GM18502 (cell line): ENCODE data around the gene FFAR2.
"Not testable (repeated sequence)": the region's sequence is repeated elsewhere in the genome, so short reads cannot be mapped to it uniquely, and the experiment has no call there.

Source experiments
- ATAC-seq: cut with Tn5 transposase; IDR thresholded peaks from one replicate; pipeline ENCODE4 v1.9.1; 2021; ENCODE audit warnings: mild to moderate bottlenecking; ENCODE audit not compliant: unreplicated experiment, poor library complexity

FFAR2 gene

DNA sequence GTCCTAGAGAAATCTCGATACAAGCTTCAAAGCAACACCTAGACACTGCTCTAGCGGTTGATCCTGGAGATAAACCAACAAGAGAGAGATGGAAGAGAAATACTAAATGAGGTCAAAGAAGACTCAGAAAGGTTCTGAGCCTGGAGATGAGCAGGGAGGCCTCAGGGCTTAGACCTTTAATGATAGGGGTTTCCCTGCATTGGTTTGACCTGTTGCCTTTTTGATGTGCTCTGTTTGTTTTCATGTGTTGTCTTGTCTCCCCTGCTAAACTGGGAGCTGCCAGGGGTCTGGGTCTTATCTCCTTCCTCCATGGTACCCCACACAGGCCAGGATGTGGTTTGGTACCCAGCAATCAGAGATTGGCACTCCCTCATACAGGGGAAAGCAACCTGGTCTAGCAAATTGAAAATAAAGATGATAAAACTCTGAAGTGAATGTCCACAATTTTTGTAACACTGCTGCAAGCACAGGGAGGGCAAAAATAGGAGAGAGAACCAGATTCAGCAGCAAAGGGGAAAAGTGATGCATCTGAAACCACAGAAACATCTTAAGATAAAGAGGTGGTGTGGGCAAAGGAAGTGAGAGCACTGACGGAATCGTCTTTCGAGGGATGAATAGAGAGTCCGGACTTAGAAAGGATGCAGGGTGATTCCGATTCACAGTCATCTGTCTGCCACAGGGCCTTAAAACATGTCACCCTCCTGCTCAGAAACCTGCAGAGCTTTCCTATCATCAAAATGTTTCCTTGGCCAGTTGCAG, 3.5 kb downstream of the FFAR2 start:
- no peak for ATAC-seq

- no peak for ATAC-seq
Observed at GRCh38 chr19:35454663-35455062, 6.6 kb downstream of the FFAR2 start.

- ATAC-seq = no peak
Observed at GRCh38 chr19:35455616-35456201, 7.7 kb downstream of the FFAR2 start.

DNA sequence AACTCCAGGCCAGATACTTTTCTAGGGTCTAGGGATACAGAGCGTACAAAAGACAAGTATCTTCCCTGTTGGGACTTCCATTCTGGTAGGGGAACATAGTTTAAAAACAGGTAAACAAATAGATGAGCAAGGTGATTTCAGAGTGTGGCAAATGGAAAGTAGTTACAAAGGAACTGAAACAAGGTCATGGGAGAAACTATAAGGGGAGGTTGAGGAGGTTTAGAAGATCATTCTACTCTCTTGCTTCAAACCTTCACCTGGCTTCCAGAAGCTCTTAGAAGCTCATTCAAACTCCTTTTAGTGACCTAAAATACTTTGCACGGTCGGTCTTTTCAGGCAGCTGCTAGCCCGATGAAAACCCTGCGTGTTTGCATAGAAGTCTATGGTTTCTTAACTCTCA, 9.1 kb downstream of the FFAR2 start:
- no peak for ATAC-seq

DNA sequence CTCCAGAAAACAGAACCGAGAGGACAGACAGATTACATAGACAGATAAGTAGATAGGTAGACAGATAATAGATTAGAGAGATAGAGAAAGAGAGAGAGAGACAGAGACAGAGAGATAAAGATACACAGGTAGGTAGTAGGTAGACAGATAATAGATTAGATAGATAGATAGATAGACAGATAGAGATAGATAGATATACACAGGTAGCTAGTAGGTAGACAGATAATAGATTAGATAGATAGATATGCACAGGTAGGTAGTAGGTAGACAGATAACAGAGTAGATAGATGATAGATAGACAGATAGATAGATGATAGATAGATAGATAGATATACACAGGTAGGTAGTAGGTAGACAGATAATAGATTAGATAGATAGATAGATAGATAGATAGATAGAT, 10.1 kb downstream of the FFAR2 start:
- no peak for ATAC-seq

GRCh38 chr19:35458731-35459391, 10.8 kb downstream of the FFAR2 start:
- ATAC-seq = no peak

GRCh38 chr19:35459414-35460082, 11.5 kb downstream of the FFAR2 start:
- ATAC-seq = no peak

DNA sequence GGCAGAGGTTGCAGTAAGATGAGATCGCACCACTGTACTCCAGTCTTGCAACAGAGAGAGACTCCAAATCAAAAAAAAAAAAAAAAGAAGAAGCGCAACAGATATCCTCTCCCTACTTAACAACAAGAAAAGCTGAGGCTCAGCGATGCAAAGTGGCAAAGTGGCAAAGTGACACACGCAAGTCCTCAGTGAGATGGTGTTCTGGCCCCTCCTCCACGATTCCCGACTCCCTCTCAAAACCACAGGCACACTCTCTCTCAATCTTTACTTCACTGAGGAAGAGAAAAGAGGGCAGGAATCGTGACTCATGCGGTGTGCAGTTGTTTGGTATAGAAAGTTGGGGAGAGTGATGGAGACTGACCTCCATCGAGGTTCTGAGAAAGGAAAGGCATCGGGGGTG, 12.6 kb downstream of the FFAR2 start:
- no peak for ATAC-seq

DNA sequence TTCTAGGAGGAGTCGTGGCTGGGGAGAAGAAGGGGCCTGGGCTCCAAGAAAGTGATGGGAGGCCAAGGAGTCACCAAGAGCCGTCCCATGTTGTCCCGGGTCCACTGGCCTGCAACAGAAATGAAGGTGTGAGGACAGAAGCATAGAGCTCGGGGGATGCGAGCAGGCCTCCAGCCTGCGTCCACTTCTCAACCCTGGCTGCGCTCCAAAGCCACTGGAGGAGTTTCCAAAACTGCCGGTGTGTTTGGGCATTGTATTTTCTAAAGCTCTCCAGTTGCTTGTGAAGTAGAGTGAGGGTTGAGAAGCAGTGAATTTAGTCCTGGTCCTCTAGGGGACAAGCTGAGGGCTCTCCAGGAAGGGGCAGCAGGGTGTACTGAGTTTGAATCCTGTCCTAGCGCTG, 13.0 kb downstream of the FFAR2 start:
- ATAC-seq = no peak

GRCh38 chr19:35461788-35462187, 13.7 kb downstream of the FFAR2 start:
- ATAC-seq = not testable (repeated sequence)

GRCh38 chr19:35462476-35462953, 14.5 kb downstream of the FFAR2 start:
- ATAC-seq = peak; percentile 73

DNA sequence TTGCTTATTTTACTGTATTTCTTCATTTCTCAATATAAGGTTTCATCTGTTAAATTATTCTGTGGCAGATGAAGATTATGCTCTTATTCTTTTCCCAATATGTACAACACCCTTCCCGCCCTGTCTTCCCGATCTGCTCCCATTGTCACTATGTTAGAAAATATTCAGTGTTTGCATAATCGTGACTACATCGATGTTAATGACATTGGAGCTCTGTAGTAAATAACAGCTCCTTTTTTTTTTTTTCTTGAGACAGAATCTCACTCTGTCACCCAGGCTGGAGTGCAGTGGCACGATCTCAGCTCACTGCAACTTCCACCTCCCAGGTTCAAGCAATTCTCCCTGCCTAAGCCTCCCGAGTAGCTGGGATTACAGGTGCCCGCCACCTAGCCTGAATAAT, 14.9 kb downstream of the FFAR2 start:
- ATAC-seq = not testable (repeated sequence)

DNA sequence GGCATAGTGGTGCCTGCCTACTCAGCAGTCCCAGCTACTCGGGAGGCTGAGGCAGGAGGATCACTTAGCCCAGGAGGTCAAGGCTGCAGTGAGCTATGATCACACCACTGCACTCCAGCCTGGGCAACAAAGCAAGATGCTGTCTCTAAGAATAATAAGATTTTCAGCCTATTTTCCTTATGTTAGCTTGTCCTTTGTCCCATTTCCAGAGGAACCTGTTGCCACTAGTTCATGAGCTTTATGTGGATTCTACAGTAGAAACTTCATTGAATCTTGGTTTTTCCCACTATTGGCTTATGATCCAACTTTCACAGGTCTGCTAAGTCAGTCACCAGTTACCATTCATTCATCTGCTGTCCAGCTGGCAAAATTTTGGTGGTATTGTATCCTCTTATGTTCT, 18.2 kb downstream of the FFAR2 start:
- no peak for ATAC-seq

DNA sequence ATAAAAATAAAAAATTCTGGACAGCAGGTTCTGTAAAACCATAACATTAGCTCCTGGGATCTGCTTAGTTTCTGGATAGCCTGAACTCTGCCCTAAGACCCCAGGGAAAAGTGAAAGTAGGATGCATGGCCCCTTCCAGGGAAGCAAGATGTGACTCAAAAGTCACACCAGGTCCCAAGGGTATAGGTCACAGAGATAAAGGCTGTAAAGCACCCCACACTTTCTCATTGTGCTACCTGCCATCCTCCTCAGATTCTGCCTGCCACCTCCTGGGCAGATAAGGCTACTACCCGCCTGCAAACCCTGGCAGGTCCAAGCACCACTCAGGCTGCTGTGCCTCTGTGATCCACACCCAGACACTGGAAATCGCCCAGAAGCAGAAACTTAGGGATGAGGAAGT, 20.6 kb downstream of the FFAR2 start:
- peak; percentile 57 for ATAC-seq

- no peak for ATAC-seq
Observed at GRCh38 chr19:35470128-35470527, 22.1 kb downstream of the FFAR2 start.

DNA sequence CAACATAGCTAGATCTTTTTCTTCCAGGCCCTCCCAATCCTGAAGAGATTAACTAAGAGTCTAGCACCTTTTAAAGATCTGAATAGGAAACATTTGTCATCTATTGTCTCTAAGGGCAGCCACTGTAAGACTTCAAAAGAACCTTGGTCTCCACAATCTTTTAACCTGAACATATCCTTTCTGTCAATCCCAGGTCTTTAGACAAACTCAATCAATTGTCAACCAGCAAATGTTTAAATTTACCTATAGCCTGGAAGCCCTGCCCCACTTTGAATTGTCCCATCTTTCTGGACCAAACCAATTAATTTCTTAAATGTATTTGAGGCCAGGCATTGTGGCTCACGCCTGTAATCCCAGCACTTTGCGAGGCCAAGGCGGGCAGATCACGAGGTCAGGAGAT, 23.0 kb downstream of the FFAR2 start:
- not testable (repeated sequence) for ATAC-seq

DNA sequence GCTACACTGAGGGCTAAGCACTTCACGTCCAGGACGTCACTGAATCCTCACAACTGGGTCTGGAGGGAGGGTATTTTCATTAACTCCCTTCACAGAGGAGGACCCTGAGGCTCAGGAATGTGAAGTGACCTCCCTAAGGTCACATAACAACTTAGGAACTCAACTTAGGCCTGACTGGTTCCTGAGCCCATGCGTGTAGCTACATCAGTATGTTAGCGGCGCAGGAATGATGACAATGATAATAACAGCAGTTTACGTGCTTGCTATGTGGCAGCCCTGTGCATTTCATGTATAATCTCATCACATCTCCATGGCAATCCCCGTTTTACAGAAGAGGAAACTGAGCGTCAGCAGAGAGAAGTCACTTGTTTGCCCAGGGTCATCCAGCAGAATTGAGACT, 23.9 kb downstream of the FFAR2 start:
- ATAC-seq = no peak

DNA sequence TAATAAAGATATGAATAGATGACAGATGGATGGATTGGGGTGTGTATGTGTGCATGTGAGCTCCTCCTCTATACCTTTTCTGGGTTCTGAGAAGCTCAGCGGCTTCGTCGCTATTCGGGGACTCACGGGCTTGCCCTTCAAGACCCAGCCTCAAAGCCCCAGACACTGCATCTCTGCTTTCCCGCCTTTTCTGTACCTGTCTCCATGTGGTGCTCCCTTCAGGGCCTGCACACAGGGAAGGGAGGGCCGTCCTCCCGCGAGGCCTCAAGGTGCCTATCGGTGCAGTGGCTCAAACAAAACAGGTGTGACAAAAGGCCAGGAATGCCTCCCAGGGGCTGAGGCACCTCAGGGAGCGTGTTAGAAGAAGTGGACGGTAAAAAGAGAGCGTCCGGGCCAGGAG, 26.0 kb downstream of the FFAR2 start:
- no peak for ATAC-seq

DNA sequence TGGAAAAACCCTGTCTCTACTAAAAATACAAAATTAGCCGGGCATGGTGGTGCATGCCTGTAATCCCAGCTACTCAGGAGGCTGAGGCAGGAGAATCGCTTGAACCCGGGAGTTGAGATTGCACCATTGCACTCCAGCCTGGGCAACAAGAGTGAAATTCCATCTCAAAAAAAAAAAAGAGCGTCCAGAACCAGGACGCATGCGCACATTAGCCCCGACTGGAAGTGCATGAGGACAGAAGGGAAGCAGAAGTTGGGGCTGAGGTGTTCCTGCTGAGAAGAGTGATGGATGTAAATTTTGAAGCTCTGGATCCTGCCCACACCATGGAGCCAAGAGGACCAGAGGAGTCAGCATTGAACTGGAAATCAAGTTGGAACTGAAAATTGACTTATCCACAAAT, 26.5 kb downstream of the FFAR2 start:
- not testable (repeated sequence) for ATAC-seq

DNA sequence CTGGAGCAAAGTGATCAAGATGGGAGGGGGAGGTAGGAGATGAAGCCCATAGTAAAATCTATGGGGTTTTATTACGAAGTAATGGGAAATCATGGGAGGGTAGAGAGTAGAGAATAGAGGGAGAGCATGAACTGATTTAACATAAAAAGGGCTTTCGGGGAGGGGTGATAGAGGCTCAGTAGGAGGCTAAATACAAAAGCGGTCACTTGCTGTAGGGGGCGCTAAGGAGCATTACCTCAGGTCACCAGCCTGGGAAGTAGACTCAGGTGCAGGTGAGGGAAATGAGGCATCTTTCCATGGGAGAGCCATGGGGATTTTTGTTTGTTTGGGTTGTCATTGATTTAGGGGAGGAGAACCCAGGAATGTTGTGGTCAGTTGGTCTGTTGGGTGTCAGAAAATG, 28.1 kb downstream of the FFAR2 start:
- ATAC-seq = no peak
